ENCODE measurements around the gene SNAPC1. TPM values are rescaled to one million over a fixed set of nuclear protein-coding genes. Genes with fewer than 3 reads are reported as not detected.

The SNAPC1 gene
- total RNA-seq, 2 donors from 2014 or later: 6.2 to 9.5 TPM

DNA sequence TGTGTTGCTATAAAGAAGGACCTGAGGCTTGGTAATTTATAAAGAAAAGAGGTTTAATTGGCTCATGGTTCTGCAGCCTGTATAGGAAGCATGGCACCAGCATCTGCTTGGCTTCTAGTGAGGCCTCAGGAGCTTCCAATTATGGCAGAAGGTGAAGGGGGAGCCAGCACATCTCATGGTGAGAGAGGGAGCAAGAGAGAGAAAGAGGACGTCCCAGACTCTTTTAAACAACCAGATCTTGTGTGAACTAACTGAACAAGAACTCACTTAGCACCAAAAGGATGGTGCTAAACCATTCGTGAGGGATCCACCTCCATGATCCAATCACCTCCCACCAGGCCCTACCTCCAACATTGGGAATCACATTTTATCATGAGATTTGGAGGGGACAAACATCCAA is 6.1 kb upstream of the SNAPC1 start:
- no peaks in the 10 kb centered on the region for H3K36me3 ChIP-seq
- no peaks in the 10 kb centered on the region for H3K9me3 ChIP-seq
- no peaks in the 10 kb centered on the region for H3K4me1 ChIP-seq
- H3K27me3 ChIP-seq: no peaks in the 10 kb centered on the region
- H3K4me3 ChIP-seq: no peak overlapping the region
- TF ChIP-seq, protein P1, sequence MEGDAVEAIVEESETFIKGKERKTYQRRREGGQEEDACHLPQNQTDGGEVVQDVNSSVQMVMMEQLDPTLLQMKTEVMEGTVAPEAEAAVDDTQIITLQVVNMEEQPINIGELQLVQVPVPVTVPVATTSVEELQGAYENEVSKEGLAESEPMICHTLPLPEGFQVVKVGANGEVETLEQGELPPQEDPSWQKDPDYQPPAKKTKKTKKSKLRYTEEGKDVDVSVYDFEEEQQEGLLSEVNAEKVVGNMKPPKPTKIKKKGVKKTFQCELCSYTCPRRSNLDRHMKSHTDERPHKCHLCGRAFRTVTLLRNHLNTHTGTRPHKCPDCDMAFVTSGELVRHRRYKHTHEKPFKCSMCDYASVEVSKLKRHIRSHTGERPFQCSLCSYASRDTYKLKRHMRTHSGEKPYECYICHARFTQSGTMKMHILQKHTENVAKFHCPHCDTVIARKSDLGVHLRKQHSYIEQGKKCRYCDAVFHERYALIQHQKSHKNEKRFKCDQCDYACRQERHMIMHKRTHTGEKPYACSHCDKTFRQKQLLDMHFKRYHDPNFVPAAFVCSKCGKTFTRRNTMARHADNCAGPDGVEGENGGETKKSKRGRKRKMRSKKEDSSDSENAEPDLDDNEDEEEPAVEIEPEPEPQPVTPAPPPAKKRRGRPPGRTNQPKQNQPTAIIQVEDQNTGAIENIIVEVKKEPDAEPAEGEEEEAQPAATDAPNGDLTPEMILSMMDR (IDR thresholded peaks at IDR 0.05): no peak
- no peak overlapping the region for H3K27ac ChIP-seq
- no peak for DNase-seq (ENCODE audit: low spot score)

DNA sequence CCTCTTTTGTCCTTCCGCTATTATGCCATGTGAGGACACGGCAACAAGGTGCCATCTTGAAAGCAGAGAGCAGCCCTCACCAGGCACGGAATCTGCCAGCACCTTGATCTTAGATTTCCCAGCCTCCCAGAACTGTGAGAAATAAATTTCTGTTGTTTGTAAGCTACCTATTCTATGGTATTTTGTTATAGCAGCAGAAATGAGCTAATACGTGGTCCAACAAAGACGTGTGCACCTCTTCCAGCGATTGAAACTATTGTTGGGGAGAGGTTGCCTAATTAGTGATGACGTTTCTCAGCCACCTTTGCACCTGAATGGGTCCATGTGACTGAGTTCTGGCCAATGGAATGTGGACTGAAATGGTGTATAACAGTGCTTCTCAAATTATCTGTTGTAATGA is 2.3 kb upstream of the SNAPC1 start:
- Histone ChIP-seq H3K27me3 (no peaks in the 10 kb centered on the region), H3K36me3 (no peaks in the 10 kb centered on the region), H3K4me1 (peaks cover 0 to 16% of the 10 kb centered on the region in 2 donors), H3K27ac (no peak overlapping the region), H3K9me3 (no peaks in the 10 kb centered on the region), H3K4me3 (no peak overlapping the region)
- TF ChIP-seq, protein P1 (IDR thresholded peaks at IDR 0.05): no peak
- DNase-seq (ENCODE audit: low spot score): no peak

DNA sequence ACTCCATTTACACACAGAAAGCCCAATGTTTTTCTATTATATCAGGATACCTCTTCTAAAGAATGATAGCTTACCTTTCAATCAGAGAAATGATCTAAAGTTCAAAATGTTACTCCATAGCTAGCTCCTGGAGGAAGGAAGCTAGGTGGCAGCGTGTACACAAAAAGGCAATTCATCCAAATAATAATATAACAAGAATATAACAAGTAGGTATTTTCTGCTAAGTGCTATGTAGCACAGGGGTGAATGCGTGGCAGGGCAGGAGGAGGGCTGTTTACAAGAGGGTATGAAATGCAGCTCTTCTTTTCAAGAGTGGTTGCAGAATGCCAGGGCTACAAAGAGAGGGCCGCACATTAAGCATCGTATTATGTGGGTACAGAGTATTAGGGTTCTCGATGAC is 663 bp upstream of the SNAPC1 start:
- H3K9me3 ChIP-seq: no peaks in the 10 kb centered on the region
- H3K27ac ChIP-seq: peak overlapping the region; percentile 92 to 96
- TF ChIP-seq, protein P1 (IDR thresholded peaks at IDR 0.05): no peak
- H3K4me3 ChIP-seq: peak overlapping the region; percentile 73 to 83
- DNase-seq (ENCODE audit: low spot score): no peak
- peaks cover 0 to 30% of the 10 kb centered on the region in 2 donors for H3K4me1 ChIP-seq
- H3K36me3 ChIP-seq: no peaks in the 10 kb centered on the region
- no peaks in the 10 kb centered on the region for H3K27me3 ChIP-seq

DNA sequence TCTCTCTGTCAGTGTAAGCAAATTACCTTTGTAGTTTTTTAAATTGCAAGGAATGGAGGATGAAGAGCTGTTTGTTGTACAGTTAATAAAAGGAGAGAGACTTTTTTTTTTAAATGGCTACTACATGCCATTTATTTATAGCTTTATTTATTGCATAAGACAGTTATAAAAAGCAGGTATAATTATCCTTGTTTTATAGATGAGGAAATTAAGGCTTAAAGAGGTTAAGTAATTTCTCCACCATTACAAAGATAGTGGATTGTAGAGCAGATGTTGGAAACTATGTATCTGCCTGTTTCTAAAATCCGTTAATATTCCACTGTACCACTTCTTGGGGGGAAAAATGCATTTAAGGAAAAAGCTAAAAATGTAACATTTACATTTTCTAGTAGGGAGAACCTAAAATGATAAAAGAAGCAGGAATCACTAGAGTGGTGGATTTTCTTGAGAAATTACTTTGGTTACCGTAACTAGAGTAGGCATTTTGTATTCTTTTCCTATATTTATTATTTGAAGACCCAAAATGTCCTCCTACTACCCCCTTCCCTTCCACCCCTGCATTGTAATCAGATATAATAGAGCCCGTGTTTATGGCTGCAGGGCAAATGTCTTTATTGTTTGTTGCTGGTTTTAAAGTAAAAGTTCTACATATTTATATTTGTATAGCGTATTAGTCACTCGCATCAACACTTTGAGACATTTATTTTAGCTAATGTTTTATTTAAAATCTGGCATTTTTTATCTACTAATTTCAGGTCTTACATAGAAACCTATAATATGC is 2.3 kb downstream of the SNAPC1 start:
- Histone ChIP-seq H3K9me3 (no peaks in the 10 kb centered on the region), H3K4me1 (peaks cover 0 to 33% of the 10 kb centered on the region in 2 donors), H3K4me3 (peak overlapping the region in 1 of 2 donors; percentile 2), H3K36me3 (no peaks in the 10 kb centered on the region), H3K27ac (peak overlapping the region; percentile 92 to 96), H3K27me3 (no peaks in the 10 kb centered on the region)
- no peak for DNase-seq (ENCODE audit: low spot score)
- TF ChIP-seq, protein P1 (IDR thresholded peaks at IDR 0.05): no peak

DNA sequence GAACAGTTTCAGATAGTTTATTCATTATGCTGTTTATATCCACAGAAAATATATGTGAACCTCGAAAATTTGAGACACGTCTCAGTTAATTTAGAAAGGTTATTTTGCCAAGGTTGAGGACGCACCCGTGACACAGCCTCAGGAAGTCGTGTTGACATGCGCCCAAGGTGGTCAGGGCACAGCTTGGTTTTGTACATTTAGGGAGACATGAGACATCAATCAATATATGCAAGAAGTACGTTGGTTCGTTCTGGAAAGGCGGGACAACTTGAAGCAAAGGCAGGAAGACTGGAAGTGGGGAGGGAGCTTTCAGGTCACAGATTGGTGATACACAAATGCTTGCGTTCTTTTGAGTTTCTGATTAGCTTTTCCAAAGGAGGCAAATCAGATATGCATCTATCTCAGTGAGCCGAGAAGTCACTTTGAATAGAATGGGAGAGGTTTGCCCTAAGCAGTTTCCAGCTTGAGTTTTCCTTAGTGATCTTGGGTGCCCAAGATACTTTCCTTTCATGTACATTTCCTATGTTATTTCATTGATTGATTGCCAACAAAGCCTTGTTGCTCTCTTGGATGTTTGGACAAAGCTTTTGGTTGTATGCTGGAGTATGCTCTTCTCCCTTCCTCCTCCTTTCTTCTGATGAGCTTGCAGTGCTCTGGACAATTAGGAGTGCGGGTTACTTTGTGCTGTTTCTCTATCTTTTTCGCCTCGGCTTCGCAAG is 3.2 kb downstream of the SNAPC1 start:
- Histone ChIP-seq H3K27me3 (no peaks in the 10 kb centered on the region), H3K4me3 (no peak overlapping the region), H3K36me3 (peaks cover 7% of the 10 kb centered on the region), H3K27ac (peak overlapping the region; percentile 92 to 96), H3K4me1 (peaks cover 0 to 33% of the 10 kb centered on the region in 2 donors), H3K9me3 (no peaks in the 10 kb centered on the region)
- no peak for DNase-seq (ENCODE audit: low spot score)
- TF ChIP-seq, protein P1 (IDR thresholded peaks at IDR 0.05): no peak
